A673 (cell line): Measurements from ENCODE around the gene TEN1. TPM values are rescaled to one million over a fixed set of nuclear protein-coding genes. Genes with fewer than 3 reads are reported as not detected.

Source experiments
- BruUV-seq: library from RNA; stranded (reverse); fragments of 400-500 nt; replicated peaks from 2 replicates; lab custom pipeline; 2021; lab: Mats Ljungman, UMichigan
- CTCF ChIA-PET: fragments of 300-600 bp; sonication (Branson Sonifier 250); formaldehyde crosslinking; loops from one replicate; lab custom pipeline; 2022; ENCODE audit warnings: antibody characterized with exemption; lab: Charles Lee
- POLR2A ChIA-PET: fragments of 300-600 bp; sonication (Branson Sonifier 250); formaldehyde crosslinking; loops from one replicate; lab custom pipeline; 2022; ENCODE audit warnings: antibody characterized with exemption; ENCODE audit not compliant: low non-redundant PET; lab: Charles Lee
- DNase-seq: peaks from one replicate; pipeline ENCODE4 v3.0.0-alpha.2; 2015; ENCODE audit warnings: low spot score
- H3K27ac ChIP-seq: fragments of 200-600 bp; sonication (generic); 2 replicates; pipeline ENCODE4 v1.5.1; 2016; ENCODE audit warnings: mixed run types, low read depth, mild to moderate bottlenecking, mixed read lengths, antibody characterized with exemption, low read length; ENCODE audit not compliant: poor library complexity, severe bottlenecking
- H3K27me3 ChIP-seq: fragments of 200-600 bp; sonication (generic); replicated peaks from 2 replicates; pipeline ENCODE4 v1.6.1; 2017; ENCODE audit warnings: mixed run types, low read depth, mild to moderate bottlenecking, mixed read lengths, antibody characterized with exemption, low read length; ENCODE audit not compliant: insufficient read depth, poor library complexity
- H3K36me3 ChIP-seq: fragments of 200-600 bp; sonication (generic); 2 replicates; pipeline ENCODE4 v1.6.1; 2016; ENCODE audit warnings: mixed run types, mild to moderate bottlenecking, mixed read lengths, antibody characterized with exemption, low read length; ENCODE audit not compliant: insufficient read depth, poor library complexity, severe bottlenecking
- H3K4me1 ChIP-seq: fragments of 200-600 bp; sonication (generic); 2 replicates; pipeline ENCODE4 v1.6.1; 2017; ENCODE audit warnings: mixed run types, mild to moderate bottlenecking, mixed read lengths, antibody characterized with exemption, low read length; ENCODE audit not compliant: insufficient read depth, poor library complexity, severe bottlenecking
- H3K4me3 ChIP-seq: fragments of 200-600 bp; sonication (generic); 2 replicates; pipeline ENCODE4 v1.5.1; 2016; ENCODE audit warnings: low read depth, mixed run types, mild to moderate bottlenecking, mixed read lengths, low read length; ENCODE audit not compliant: poor library complexity, severe bottlenecking
- H3K9me3 ChIP-seq: fragments of 200-600 bp; sonication (generic); 2 replicates; pipeline ENCODE4 v1.6.1; 2016; ENCODE audit warnings: mixed run types, low read depth, mild to moderate bottlenecking, mixed read lengths, antibody characterized with exemption, low read length; ENCODE audit not compliant: poor library complexity, severe bottlenecking
- EZH2 ChIP-seq: fragments of 200-600 bp; sonication (generic); IDR thresholded peaks from 2 replicates; pipeline ENCODE4 v1.6.1; 2017; ENCODE audit warnings: borderline replicate concordance, low read depth, mild to moderate bottlenecking, mixed read lengths, antibody characterized with exemption, low read length; ENCODE audit not compliant: poor library complexity, severe bottlenecking
- intact Hi-C: fragments of 100-400 bp; cut with micrococcal nuclease; formaldehyde crosslinking; loops from one replicate; pipeline ENCODE4 v1.10.0; 2022; ENCODE audit not compliant: unreplicated experiment
- total RNA-seq: library from RNA; stranded (reverse); gene quantifications from 2 replicates; pipeline ENCODE4 v1.2.3, GENCODE V29; 2021
- TF ChIP-seq, protein P1 (sequence below): fragments of 300-800, 200-600 bp; sonication (generic); conservative IDR thresholded peaks from 2 replicates; pipeline ENCODE4 v1.5.1; 2017; ENCODE audit warnings: low read depth, mild to moderate bottlenecking, antibody characterized with exemption, low read length, moderate library complexity, mixed read lengths

The TEN1 gene
- total RNA-seq, 1 experiment from 2014 or later: 16.2 TPM

- Histone ChIP-seq H3K27me3 (peaks cover 4% of the 10 kb centered on the region), H3K9me3 (no peaks in the 10 kb centered on the region), H3K27ac (no peak overlapping the region), H3K36me3 (no peaks in the 10 kb centered on the region), H3K4me1 (peaks cover 14% of the 10 kb centered on the region), H3K4me3 (no peak overlapping the region)
- BruUV-seq: no TSS peak
- DNase-seq: no peak
- TF ChIP-seq, protein P1, sequence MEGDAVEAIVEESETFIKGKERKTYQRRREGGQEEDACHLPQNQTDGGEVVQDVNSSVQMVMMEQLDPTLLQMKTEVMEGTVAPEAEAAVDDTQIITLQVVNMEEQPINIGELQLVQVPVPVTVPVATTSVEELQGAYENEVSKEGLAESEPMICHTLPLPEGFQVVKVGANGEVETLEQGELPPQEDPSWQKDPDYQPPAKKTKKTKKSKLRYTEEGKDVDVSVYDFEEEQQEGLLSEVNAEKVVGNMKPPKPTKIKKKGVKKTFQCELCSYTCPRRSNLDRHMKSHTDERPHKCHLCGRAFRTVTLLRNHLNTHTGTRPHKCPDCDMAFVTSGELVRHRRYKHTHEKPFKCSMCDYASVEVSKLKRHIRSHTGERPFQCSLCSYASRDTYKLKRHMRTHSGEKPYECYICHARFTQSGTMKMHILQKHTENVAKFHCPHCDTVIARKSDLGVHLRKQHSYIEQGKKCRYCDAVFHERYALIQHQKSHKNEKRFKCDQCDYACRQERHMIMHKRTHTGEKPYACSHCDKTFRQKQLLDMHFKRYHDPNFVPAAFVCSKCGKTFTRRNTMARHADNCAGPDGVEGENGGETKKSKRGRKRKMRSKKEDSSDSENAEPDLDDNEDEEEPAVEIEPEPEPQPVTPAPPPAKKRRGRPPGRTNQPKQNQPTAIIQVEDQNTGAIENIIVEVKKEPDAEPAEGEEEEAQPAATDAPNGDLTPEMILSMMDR: no peak
- TF ChIP-seq EZH2: no peak
- POLR2A ChIA-PET: no interaction called here
- intact Hi-C loops: no loop called here
- CTCF ChIA-PET: no interaction called here
These were observed 46.3 kb downstream of the TEN1 start for GRCh38 chr17:76025294-76025693.

DNA sequence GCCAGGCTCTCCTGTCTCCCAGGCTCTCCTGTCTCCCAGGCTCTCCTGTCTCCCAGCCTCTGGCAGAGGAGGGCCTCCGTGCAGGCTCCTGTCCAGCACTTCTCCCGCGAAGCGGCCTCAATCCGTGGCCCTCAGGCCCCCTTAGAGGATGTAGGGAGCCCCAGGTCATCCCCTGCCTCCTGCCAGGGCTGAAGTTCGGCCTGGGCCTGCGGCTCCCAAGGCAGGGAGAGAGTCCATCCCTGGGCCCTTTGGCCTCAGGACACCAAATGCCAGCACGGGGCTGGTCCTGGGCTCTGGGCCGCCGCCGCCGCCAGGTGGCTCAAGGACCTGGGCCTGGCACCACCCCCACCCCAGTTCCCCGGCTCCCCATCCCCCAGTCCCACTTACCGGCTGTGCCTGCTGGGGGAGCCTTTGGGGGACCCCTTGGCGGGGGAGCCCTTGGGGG is 47.7 kb downstream of the TEN1 start:
- BruUV-seq: no TSS peak
- TF ChIP-seq, protein P1: no peak
- no peak for TF ChIP-seq EZH2
- ChIA-PET CTCF (no interaction called here), POLR2A (no interaction called here)
- Histone ChIP-seq H3K9me3 (no peaks in the 10 kb centered on the region), H3K27ac (no peak overlapping the region), H3K36me3 (no peaks in the 10 kb centered on the region), H3K27me3 (no peaks in the 10 kb centered on the region), H3K4me1 (peaks cover 14% of the 10 kb centered on the region), H3K4me3 (no peak overlapping the region)
- intact Hi-C loops: no loop called here
- DNase-seq: no peak

DNA sequence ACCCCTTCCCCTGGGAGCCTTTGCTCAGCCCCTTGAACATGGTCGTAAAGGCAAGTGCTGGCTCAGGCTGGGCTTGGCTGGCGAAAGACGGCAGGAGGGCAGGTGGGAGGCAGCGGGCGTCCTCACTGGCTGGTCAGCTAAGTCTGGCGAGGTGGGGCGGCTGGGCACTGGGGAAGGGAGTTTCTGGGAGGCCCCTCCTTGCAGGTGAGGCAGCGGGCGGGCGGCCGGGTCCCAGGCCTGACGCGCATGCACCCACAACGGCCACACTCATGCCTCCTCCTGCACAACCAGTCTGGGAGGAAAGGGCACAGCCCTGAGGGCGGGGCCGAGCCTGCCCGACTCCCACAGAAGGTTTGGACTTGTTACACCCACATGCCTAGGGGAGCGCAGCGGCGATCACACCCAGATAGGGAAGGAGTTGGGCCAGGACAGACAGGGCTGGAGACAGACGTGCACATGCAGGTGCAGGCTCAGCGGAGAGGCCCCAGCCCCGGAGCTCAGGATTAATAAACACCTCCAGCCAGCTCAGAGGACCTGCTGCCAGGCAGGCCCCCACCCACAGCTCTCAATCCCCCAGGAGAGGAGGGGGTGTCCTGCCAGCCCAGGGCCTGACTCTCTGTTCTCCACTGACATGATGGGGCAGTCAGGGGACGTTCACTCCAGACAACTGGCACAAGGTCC is 48.3 kb downstream of the TEN1 start, which contains the start of gene EVPL:
Gene EVPL (minus strand): TSS at position 148 of the 681 bp plus-strand sequence. CDS start 108 bp downstream, at position 40.
- ChIA-PET POLR2A (no interaction called here), CTCF (no interaction called here)
- DNase-seq: no peak
- no peak within 1 kb of the TSS for H3K27ac ChIP-seq
- peaks cover 18% of the 10 kb centered on the region for H3K4me1 ChIP-seq
- no peaks in the 10 kb centered on the region for H3K9me3 ChIP-seq
- no peaks in the 10 kb centered on the region for H3K36me3 ChIP-seq
- no TSS peak for BruUV-seq
- H3K4me3 ChIP-seq: no peak within 1 kb of the TSS
- intact Hi-C loops: no loop called here
- no peaks in the 10 kb centered on the region for H3K27me3 ChIP-seq
- TF ChIP-seq, protein P1: no peak
- TF ChIP-seq EZH2: no peak
